GM23338 (cell line): Measurements from ENCODE around the gene SLC16A5. TPM values are rescaled to one million over a fixed set of nuclear protein-coding genes. Genes with fewer than 3 reads are reported as not detected.
"Not testable (repeated sequence)": the region's sequence is repeated elsewhere in the genome, so short reads cannot be mapped to it uniquely, and the experiment has no call there.

Source experiments
- ATAC-seq: fragments of 200-7000 bp; cut with Tn5 transposase; 3 replicates; pipeline ENCODE4 v1.9.1; 2020
- DNase-seq: peaks from one replicate; pipeline ENCODE4 v3.0.0-alpha.2; 2015; ENCODE audit warnings: low spot score
- H2AFZ ChIP-seq: fragments of 200-600 bp; sonication (generic); 2 replicates; pipeline ENCODE4 v1.8.0; 2016; ENCODE audit warnings: antibody characterized with exemption, mild to moderate bottlenecking, moderate library complexity
- H3F3A ChIP-seq: fragments of 200-600 bp; sonication (generic); replicated peaks from 2 replicates; pipeline ENCODE4 v1.8.0; 2017; ENCODE audit warnings: antibody characterized with exemption, mixed run types, low read depth
- H3K27ac ChIP-seq: fragments of 200-600 bp; sonication (generic); 2 replicates; pipeline ENCODE4 v1.6.1; 2016; ENCODE audit warnings: low read depth
- H3K27me3 ChIP-seq: fragments of 200-600 bp; sonication (generic); 2 replicates; pipeline ENCODE4 v1.8.0; 2016; ENCODE audit warnings: mild to moderate bottlenecking, mixed run types, moderate library complexity; ENCODE audit not compliant: insufficient read depth
- H3K36me3 ChIP-seq: fragments of 200-600 bp; sonication (generic); 2 replicates; pipeline ENCODE4 v1.8.0; 2016; ENCODE audit warnings: mild to moderate bottlenecking; ENCODE audit not compliant: insufficient read depth
- H3K4me1 ChIP-seq: fragments of 200-600 bp; sonication (generic); 2 replicates; pipeline ENCODE4 v1.8.0; 2016; ENCODE audit warnings: mild to moderate bottlenecking, moderate library complexity; ENCODE audit not compliant: insufficient read depth
- H3K4me2 ChIP-seq: fragments of 200-600 bp; sonication (generic); 2 replicates; pipeline ENCODE4 v1.7.1; 2017; ENCODE audit warnings: mixed run types
- H3K4me3 ChIP-seq: fragments of 200-600 bp; sonication (generic); 2 replicates; pipeline ENCODE4 v1.6.1; 2016; ENCODE audit warnings: mixed run types
- H3K79me2 ChIP-seq: fragments of 200-600 bp; sonication (generic); replicated peaks from 2 replicates; pipeline ENCODE4 v1.8.0; 2017; ENCODE audit warnings: mild to moderate bottlenecking; ENCODE audit not compliant: insufficient read depth
- H3K9me2 ChIP-seq: fragments of 200-600 bp; sonication (generic); 2 replicates; pipeline ENCODE4 v1.8.0; 2017; ENCODE audit not compliant: insufficient read depth
- H4K20me1 ChIP-seq: fragments of 200-600 bp; sonication (generic); replicated peaks from 2 replicates; pipeline ENCODE4 v1.8.0; 2017; ENCODE audit warnings: mild to moderate bottlenecking; ENCODE audit not compliant: insufficient read depth
- H3K27ac Mint-ChIP-seq: 2 replicates; pipeline ENCODE4 v1.8.0; 2020; ENCODE audit warnings: inconsistent platforms, mild to moderate bottlenecking, moderate library complexity, mixed read lengths
- H3K27me3 Mint-ChIP-seq: 3 replicates; pipeline ENCODE4 v1.8.0; 2022; ENCODE audit warnings: low read depth, mild to moderate bottlenecking, moderate library complexity, mixed read lengths, inconsistent platforms; ENCODE audit not compliant: insufficient read depth, poor library complexity
- H3K36me3 Mint-ChIP-seq: 3 replicates; pipeline ENCODE4 v1.8.0; 2021; ENCODE audit warnings: low read depth, mild to moderate bottlenecking, inconsistent platforms, moderate library complexity, mixed read lengths
- H3K4me1 Mint-ChIP-seq: 3 replicates; pipeline ENCODE4 v1.8.0; 2020; ENCODE audit warnings: mild to moderate bottlenecking, inconsistent platforms, mixed read lengths
- H3K4me3 Mint-ChIP-seq: 3 replicates; pipeline ENCODE4 v1.8.0; 2021; ENCODE audit warnings: moderate library complexity, mild to moderate bottlenecking, inconsistent platforms, mixed read lengths
- H3K9me3 Mint-ChIP-seq: 3 replicates; pipeline ENCODE4 v1.8.0; 2020; ENCODE audit warnings: moderate library complexity, mild to moderate bottlenecking, inconsistent platforms, mixed read lengths
- POLR2AphosphoS5 ChIP-seq: IDR thresholded peaks from 2 replicates; pipeline ENCODE4 v1.6.1; 2016; ENCODE audit warnings: antibody characterized with exemption, low read depth
- polyA plus RNA-seq: library from polyadenylated mRNA; unstranded; fragments of >200 nt; fragmentation: Nextera tagmentation; extraction: Ambion mirVana; gene quantifications from 2 replicates; pipeline ENCODE4 v1.2.1, GENCODE V29; 2016
- total RNA-seq: library from RNA; depleted of rRNA; stranded (reverse); fragments of >200 nt; shearing (Covaris generic); gene quantifications from 2 replicates; pipeline ENCODE4 v1.2.3, GENCODE V29; 2014
- TF ChIP-seq, protein P1 (sequence below), 2 experiments: fragments of 200-600 bp in 1 of 2; sonication (generic) in 1 of 2; conservative IDR thresholded peaks; 2 replicates each; pipeline versions ENCODE4 v1.5.1 to v1.6.1; 2016 to 2017; ENCODE audit warnings: antibody characterized with exemption in 2 of 2, low read depth in 2 of 2, mild to moderate bottlenecking in 2 of 2, moderate library complexity in 1 of 2

Gene SLC16A5
- total and polyA plus RNA-seq, 2 experiments from 2014 or later = 7.3 to 40.0 TPM

DNA sequence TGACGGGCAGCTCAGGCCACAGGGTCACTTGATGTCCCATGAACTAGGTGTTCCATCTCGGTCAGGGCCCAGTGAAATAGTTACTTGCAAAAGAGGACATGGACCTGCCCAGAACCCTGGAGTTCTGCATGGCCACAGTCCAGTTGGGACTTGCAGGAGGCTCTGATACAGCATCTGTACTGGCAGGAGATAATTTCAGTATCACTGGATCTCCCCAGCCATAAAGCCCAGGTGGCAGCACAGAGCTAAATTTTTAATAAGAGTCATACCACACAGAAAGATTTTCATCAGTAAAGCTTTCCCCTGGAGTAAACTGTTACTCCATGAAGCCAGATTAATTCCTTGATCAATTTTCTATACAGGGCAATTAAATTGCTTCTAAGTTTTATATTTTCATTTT lies 18.0 kb upstream of the SLC16A5 start:
- H3K4me1 Mint-ChIP-seq = no peaks in the 10 kb centered on the region
- no peak overlapping the region for H3K4me3 Mint-ChIP-seq
- Histone ChIP-seq H3K9me2 (no peaks in the 10 kb centered on the region), H3K4me1 (no peaks in the 10 kb centered on the region), H3K36me3 (no peaks in the 10 kb centered on the region), H3K27ac (no peak overlapping the region; the same call in 1 of the 2 replicates), H3K4me2 (no peak overlapping the region), H3F3A (0 out of 2 replicates have a peak, but pooled peaks cover 3% of the 10 kb centered on the region), H3K4me3 (no peak overlapping the region), H3K79me2 (no peaks in the 10 kb centered on the region), H3K27me3 (no peaks in the 10 kb centered on the region), H4K20me1 (peaks cover 3% of the 10 kb centered on the region; the same call in 1 of the 2 replicates), H2AFZ (no peak overlapping the region)
- H3K36me3 Mint-ChIP-seq = peaks cover 3% of the 10 kb centered on the region; the same call in 2 of the 3 replicates
- H3K9me3 Mint-ChIP-seq = no peaks in the 10 kb centered on the region
- peaks cover 11% of the 10 kb centered on the region for H3K27me3 Mint-ChIP-seq
- TF ChIP-seq POLR2AphosphoS5 = no peak
- TF ChIP-seq, protein P1, sequence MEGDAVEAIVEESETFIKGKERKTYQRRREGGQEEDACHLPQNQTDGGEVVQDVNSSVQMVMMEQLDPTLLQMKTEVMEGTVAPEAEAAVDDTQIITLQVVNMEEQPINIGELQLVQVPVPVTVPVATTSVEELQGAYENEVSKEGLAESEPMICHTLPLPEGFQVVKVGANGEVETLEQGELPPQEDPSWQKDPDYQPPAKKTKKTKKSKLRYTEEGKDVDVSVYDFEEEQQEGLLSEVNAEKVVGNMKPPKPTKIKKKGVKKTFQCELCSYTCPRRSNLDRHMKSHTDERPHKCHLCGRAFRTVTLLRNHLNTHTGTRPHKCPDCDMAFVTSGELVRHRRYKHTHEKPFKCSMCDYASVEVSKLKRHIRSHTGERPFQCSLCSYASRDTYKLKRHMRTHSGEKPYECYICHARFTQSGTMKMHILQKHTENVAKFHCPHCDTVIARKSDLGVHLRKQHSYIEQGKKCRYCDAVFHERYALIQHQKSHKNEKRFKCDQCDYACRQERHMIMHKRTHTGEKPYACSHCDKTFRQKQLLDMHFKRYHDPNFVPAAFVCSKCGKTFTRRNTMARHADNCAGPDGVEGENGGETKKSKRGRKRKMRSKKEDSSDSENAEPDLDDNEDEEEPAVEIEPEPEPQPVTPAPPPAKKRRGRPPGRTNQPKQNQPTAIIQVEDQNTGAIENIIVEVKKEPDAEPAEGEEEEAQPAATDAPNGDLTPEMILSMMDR (conservative IDR thresholded peaks at IDR 0.05; ENCODE audit: low read depth in 2 of 2) = peak; percentile 12 to 37; a peak in 2 of 4 replicates
- DNase-seq (no peak), ATAC-seq (no peak)
- no peak overlapping the region for H3K27ac Mint-ChIP-seq

DNA sequence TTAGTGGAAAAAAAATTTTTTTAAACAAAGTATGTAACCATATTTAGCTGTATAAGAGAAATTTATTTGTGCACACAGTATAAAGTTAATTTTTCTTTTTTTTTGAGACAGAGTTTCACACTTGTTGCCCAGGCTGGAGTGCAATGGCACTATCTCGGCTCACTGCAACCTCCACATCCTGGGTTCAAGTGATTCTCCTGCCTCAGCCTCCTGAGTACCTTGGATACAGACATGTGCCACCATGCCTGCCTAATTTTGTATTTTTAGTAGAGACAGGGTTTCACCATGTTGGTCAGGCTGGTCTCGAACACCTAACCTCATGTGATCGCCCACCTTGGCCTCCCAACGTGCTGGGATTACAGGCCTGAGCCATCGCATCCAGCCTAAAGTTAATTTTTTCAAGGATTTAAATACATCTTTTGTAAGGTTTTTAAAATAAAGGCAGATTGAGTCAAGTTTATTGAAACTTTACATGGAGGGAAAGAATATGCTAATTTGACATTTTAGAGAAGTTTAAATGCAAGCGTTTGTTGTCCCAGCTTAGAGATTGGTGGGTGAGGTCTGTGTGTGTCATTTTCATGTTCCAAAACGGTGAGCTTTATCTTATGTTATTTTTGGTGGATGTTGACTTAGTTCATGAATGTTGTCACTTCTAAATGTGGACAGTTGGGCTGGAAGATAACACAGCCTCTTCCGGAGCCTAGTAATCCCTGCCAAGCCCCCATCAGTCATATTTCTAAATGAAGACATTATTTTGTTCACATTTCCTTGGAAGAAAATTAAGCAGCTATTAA lies 16.1 kb upstream of the SLC16A5 start:
- H3K27me3 Mint-ChIP-seq, H3K27ac Mint-ChIP-seq, H3K4me3 ChIP-seq, H3F3A ChIP-seq, H3K36me3 ChIP-seq, H3K9me3 Mint-ChIP-seq, H3K9me2 ChIP-seq, H3K36me3 Mint-ChIP-seq, H3K27me3 ChIP-seq, H3K4me1 ChIP-seq, H4K20me1 ChIP-seq, DNase-seq, H2AFZ ChIP-seq, H3K4me3 Mint-ChIP-seq, ATAC-seq, H3K4me2 ChIP-seq, H3K27ac ChIP-seq, H3K79me2 ChIP-seq, H3K4me1 Mint-ChIP-seq: not testable (repeated sequence)

DNA sequence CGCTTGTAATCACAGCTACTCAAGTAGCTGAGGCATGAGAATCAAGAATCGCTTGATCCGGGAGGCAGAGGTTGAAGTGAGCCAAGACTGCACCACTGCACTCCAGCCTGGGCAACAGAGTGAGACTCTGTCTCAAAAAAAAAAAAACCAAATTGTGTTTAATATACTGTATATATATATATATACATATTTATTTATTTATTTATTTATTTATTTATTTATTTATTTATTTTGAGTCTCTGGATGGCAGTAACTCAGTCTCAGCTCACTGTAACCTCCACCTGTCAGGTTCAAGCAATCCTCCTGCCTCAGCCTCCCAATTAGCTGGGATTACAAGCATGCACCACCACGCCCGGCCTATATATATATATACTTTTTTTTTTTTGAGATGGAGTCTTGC lies 14.8 kb upstream of the SLC16A5 start:
- not testable (repeated sequence) for H3K36me3 Mint-ChIP-seq, H3K4me3 Mint-ChIP-seq, H3K27ac ChIP-seq, H3K4me1 Mint-ChIP-seq, H3K79me2 ChIP-seq, H3K9me2 ChIP-seq, H3F3A ChIP-seq, DNase-seq, H3K36me3 ChIP-seq, H4K20me1 ChIP-seq, H2AFZ ChIP-seq, H3K4me2 ChIP-seq, H3K27ac Mint-ChIP-seq, H3K4me3 ChIP-seq, H3K4me1 ChIP-seq, ATAC-seq, H3K9me3 Mint-ChIP-seq, H3K27me3 ChIP-seq
- peaks cover 10% of the 10 kb centered on the region for H3K27me3 Mint-ChIP-seq
